NB4 (cell line): ENCODE results near the gene SLC22A8.

ENCODE experiments used
- CTCF ChIP-seq: IDR thresholded peaks from one replicate; pipeline ENCODE4 v1.5.1; 2012; ENCODE audit warnings: low read depth, low read length
- MYC ChIP-seq: IDR thresholded peaks from 2 replicates; pipeline ENCODE4 v1.6.1; 2011; ENCODE audit warnings: low read depth, low read length
- POLR2A ChIP-seq: IDR thresholded peaks from 2 replicates; pipeline ENCODE4 v1.6.1; 2011; ENCODE audit warnings: mild to moderate bottlenecking; ENCODE audit not compliant: insufficient read length; ENCODE audit errors: extremely low read depth

DNA sequence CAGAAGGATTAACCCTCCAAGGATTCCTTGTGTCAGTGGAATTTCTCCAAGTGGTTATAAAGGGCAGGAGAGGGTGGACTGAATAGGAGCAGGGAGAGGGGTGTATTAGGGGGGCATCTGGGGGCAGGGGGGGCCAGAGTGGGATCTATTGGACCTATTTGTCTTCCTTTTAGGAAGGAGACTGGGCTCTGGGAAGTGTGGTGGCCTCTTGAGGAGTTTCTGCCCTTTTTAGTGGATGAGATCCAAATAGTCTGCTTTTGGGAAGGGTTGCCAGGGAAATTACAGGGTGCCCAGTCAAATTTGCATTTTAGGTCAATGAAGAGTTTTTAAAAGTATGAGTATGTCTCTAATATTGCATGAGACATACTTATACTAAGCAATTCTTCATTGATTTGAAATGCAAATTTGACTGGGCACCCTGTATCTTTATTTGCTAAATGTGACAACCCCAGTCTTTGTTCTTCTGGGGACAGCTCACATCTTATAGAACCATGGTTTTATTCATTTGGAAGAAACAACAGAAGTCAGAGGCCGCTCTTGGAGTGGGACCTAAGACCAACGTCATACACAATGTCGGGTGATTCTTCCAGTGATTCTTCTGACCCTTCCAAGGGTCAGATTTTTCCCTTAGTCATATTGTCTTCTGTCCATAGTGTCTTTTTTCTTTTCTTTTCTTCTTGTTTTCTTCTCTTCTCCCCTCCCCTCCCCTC lies 30.4 kb downstream of the SLC22A8 start:
- TF ChIP-seq CTCF, result no peak
- TF ChIP-seq MYC, result no peak
- no peak for TF ChIP-seq POLR2A
